ENCODE results near the gene CAMK1D. TPM values are rescaled to one million over a fixed set of nuclear protein-coding genes. Genes with fewer than 3 reads are reported as not detected.

The CAMK1D gene
- total and polyA plus RNA-seq, 2 of the 4 experiments (the other 2 are of a cell fraction), result 5.0 to 5.3 TPM

DNA sequence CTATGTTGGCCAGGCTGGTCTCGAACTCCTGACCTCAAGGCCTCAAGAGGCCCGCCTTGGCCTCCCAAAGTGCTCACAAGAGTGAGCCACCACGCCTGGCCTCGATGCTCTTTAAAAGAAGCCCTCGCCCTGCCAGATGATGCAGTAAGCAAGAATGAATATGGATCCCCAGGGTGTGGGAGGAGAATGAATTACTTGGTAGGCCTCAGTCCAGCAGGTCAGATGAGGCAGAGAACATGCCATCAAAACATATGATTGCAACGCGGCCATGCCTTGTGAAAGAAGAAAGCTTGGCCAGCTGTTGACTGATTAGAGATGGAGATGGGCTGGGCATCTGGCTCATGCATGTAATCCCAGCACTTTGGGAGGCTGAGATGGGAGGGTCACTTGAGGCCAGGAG is 68.7 kb downstream of the CAMK1D start:
- no peak overlapping the region for H3K23ac ChIP-seq (ENCODE audit: low read depth, low read length)
- H2BK15ac ChIP-seq (ENCODE audit: low read depth, low read length), result no peak overlapping the region
- H2BK20ac ChIP-seq (ENCODE audit: low read depth, low read length), result no peak overlapping the region
- no peak overlapping the region for H3K14ac ChIP-seq (replicated peaks; ENCODE audit: low read depth, low read length)
- H3K9me3 ChIP-seq (ENCODE audit: control insufficient read depth, insufficient read depth, low read length), result no peaks in the 10 kb centered on the region
- H4K8ac ChIP-seq (ENCODE audit: low read depth in 2 of 2, low read length in 2 of 2), result no peak overlapping the region
- H3K27me3 ChIP-seq (ENCODE audit: control insufficient read depth, insufficient read depth, low read length), result peaks cover 7% of the 10 kb centered on the region
- intact Hi-C loops (cut with micrococcal nuclease) (no loop called here), dilution Hi-C loops (cut with HindIII; ENCODE audit: low sequenced_read_pairs, unreplicated experiment) (no loop called here), in situ Hi-C loops (cut with MboI; ENCODE audit: low sequenced_read_pairs) (no loop called here)
- H3K27ac ChIP-seq (ENCODE audit: insufficient read depth, low read length), result no peak overlapping the region
- no peaks in the 10 kb centered on the region for H3K79me1 ChIP-seq (ENCODE audit: low read depth in 1 of 2, low read length in 2 of 2)
- peak; percentile 56 for DNase-seq
- H3K36me3 ChIP-seq (ENCODE audit: control insufficient read depth, insufficient read depth, low read length), result no peaks in the 10 kb centered on the region
- no peak overlapping the region for H4K5ac ChIP-seq (ENCODE audit: low read depth, low read length)
- no TSS peak for BruUV-seq (replicated peaks)
- no peak overlapping the region for H2AK5ac ChIP-seq (ENCODE audit: low read depth, low read length)
- no peak overlapping the region for H3K4me2 ChIP-seq (ENCODE audit: low read depth, low read length)
- WGBS, 2 experiments (ENCODE audit: extremely low coverage in 2 of 2, insufficient read length in 1 of 2), result 100% methylated on average over 1 of the region's 7 CpGs; no CpG with 5 or more reads in 1 of the 2 experiments
- H3K9ac ChIP-seq (ENCODE audit: low read depth, low read length), result no peak overlapping the region
- H2AFZ ChIP-seq (replicated peaks; ENCODE audit: low read length, poor library complexity), result no peak overlapping the region
- no peak overlapping the region for H2AK9ac ChIP-seq (replicated peaks; ENCODE audit: low read depth, low read length, poor library complexity)
- H3K9me1 ChIP-seq (ENCODE audit: insufficient read depth, low read length), result no peaks in the 10 kb centered on the region; the same call in 1 of the 2 replicates
- H4K91ac ChIP-seq (ENCODE audit: insufficient read depth, low read depth, low read length), result no peak overlapping the region
- ChIA-PET POLR2A (ENCODE audit: unreplicated experiment) (interaction anchor here (0.5 kb wide), 1 partner anchor 692 kb away, joined by 3 read pairs; no protein-coding TSS in a partner anchor), CTCF (no interaction called here)
- no peak overlapping the region for H2BK120ac ChIP-seq (ENCODE audit: low read depth, low read length)
- no peak overlapping the region for H3K4me3 ChIP-seq (ENCODE audit: insufficient read depth, low read depth, low read length)
- ATAC-seq (ENCODE audit: low read depth), result no peak; the same call in 1 of the 2 replicates
- H4K20me1 ChIP-seq (ENCODE audit: insufficient read depth, low read length), result peaks cover 7% of the 10 kb centered on the region; the same call in 1 of the 2 replicates
- H2BK5ac ChIP-seq (ENCODE audit: low read depth, low read length, poor library complexity, severe bottlenecking), result no peak overlapping the region
- no peak overlapping the region for H3K56ac ChIP-seq (ENCODE audit: extremely low read depth, insufficient read depth, low read length)
- peaks cover 1% of the 10 kb centered on the region; the same call in 1 of the 2 replicates for H3K4me1 ChIP-seq (ENCODE audit: control insufficient read depth, insufficient read depth, low read length)
- no peak overlapping the region for H3K4ac ChIP-seq (ENCODE audit: low read depth, low read length)
- H3K18ac ChIP-seq (ENCODE audit: low read depth, low read length), result no peak overlapping the region
- TF ChIP-seq MXI1 (IDR thresholded peaks at IDR 0.05; ENCODE audit: borderline replicate concordance, low read depth, low read length) (no peak), CEBPB (IDR thresholded peaks at IDR 0.05; ENCODE audit: low read depth, low read length) (peak; percentile 70)

All from IMR-90 (cell line).